Measurements from ENCODE around the gene PLA2G4E. TPM values are rescaled to one million over a fixed set of nuclear protein-coding genes. Genes with fewer than 3 reads are reported as not detected.

The PLA2G4E gene, protein sequence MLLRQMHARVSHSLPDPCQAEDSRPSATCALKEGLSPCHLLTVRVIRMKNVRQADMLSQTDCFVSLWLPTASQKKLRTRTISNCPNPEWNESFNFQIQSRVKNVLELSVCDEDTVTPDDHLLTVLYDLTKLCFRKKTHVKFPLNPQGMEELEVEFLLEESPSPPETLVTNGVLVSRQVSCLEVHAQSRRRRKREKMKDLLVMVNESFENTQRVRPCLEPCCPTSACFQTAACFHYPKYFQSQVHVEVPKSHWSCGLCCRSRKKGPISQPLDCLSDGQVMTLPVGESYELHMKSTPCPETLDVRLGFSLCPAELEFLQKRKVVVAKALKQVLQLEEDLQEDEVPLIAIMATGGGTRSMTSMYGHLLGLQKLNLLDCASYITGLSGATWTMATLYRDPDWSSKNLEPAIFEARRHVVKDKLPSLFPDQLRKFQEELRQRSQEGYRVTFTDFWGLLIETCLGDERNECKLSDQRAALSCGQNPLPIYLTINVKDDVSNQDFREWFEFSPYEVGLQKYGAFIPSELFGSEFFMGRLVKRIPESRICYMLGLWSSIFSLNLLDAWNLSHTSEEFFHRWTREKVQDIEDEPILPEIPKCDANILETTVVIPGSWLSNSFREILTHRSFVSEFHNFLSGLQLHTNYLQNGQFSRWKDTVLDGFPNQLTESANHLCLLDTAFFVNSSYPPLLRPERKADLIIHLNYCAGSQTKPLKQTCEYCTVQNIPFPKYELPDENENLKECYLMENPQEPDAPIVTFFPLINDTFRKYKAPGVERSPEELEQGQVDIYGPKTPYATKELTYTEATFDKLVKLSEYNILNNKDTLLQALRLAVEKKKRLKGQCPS
- total RNA-seq (ENCODE audit: unreplicated experiment): 1.0 TPM
- long read RNA-seq: 0 reads

DNA sequence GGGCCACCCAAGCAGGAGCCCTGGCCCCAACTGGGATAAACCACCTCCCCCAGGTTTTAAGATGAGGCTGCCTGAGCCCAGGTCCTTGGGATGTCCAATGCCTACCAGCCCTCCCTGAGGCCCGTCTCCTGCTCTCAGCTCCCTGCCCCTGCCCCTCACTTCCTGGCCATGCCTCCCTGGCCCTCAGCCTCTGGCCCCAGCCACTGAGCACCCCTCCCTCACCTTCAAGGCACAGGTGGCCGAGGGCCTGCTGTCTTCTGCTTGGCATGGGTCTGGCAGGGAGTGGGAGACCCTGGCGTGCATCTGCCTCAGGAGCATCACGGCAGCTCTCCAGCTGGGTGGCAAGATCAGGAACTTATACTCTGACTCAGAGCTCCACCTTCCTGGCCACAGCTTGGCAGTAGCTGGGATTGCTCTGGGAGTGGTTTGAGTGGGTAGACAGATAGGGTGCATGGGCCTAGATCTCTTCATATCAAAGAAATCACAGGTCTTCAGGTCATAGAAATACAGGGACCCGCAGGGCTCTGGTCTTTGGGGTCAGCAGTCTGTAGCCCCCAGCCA is at the start of gene PLA2G4E:
Gene PLA2G4E (minus strand): TSS at position 330 of the 561 bp plus-strand sequence. CDS start 12 bp downstream, at position 318.
- Mint-ChIP-seq H3K4me1 (ENCODE audit: low read depth, unreplicated experiment) (no peaks in the 10 kb centered on the region), H3K27me3 (ENCODE audit: unreplicated experiment) (no peaks in the 10 kb centered on the region), H3K27ac (ENCODE audit: unreplicated experiment) (no peak within 1 kb of the TSS), H3K36me3 (ENCODE audit: unreplicated experiment) (no peaks in the 10 kb centered on the region), H3K9me3 (ENCODE audit: unreplicated experiment) (peaks cover 9% of the 10 kb centered on the region), H3K4me3 (ENCODE audit: unreplicated experiment) (no peak within 1 kb of the TSS)
- TF ChIP-seq, protein P1, sequence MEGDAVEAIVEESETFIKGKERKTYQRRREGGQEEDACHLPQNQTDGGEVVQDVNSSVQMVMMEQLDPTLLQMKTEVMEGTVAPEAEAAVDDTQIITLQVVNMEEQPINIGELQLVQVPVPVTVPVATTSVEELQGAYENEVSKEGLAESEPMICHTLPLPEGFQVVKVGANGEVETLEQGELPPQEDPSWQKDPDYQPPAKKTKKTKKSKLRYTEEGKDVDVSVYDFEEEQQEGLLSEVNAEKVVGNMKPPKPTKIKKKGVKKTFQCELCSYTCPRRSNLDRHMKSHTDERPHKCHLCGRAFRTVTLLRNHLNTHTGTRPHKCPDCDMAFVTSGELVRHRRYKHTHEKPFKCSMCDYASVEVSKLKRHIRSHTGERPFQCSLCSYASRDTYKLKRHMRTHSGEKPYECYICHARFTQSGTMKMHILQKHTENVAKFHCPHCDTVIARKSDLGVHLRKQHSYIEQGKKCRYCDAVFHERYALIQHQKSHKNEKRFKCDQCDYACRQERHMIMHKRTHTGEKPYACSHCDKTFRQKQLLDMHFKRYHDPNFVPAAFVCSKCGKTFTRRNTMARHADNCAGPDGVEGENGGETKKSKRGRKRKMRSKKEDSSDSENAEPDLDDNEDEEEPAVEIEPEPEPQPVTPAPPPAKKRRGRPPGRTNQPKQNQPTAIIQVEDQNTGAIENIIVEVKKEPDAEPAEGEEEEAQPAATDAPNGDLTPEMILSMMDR (IDR thresholded peaks at IDR 0.05; ENCODE audit: partially characterized antibody, unreplicated experiment): no peak
- DNase-seq: no peak

DNA sequence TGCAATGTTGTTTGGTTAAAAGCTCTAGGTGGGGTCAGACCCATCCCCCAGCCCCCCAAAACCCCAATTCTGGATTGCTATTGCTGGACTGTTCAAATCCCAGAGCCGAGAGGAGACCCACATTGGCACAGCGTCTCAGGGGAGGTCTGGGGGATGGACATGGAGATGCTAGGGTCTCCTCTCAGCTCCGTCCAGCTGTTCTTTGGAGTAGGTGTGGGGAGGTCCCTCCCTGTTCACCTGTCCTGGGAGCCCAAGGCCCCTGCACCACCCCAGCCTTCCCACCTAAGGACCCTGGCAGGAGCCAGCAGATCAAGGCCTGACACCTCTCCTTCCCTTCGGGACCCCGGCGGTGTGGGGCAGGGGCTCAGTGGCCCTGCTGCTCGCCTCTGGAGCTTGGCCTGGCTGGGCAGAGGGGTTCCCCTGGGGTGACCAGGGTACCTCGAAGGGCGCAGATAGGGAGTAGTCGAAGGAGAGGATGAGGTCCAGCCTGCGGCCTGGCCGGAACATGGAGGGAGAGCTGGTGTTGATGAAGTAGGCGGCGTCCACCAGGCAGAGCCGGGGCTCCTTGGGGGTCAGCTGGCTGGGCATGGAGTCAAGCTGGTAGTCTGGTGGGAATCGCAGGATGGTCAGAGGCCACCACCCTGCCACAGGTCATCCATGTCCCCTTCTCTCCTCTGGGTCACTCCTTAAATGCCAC is 49.6 kb upstream of the PLA2G4E start:
- TF ChIP-seq, protein P1 (IDR thresholded peaks at IDR 0.05; ENCODE audit: partially characterized antibody, unreplicated experiment): no peak
- Mint-ChIP-seq H3K27ac (ENCODE audit: unreplicated experiment) (no peak overlapping the region), H3K4me3 (ENCODE audit: unreplicated experiment) (no peak overlapping the region), H3K36me3 (ENCODE audit: unreplicated experiment) (peaks cover 4% of the 10 kb centered on the region), H3K4me1 (ENCODE audit: low read depth, unreplicated experiment) (no peaks in the 10 kb centered on the region), H3K27me3 (ENCODE audit: unreplicated experiment) (peaks cover 9% of the 10 kb centered on the region), H3K9me3 (ENCODE audit: unreplicated experiment) (peaks cover 8% of the 10 kb centered on the region)
- no peak for DNase-seq

DNA sequence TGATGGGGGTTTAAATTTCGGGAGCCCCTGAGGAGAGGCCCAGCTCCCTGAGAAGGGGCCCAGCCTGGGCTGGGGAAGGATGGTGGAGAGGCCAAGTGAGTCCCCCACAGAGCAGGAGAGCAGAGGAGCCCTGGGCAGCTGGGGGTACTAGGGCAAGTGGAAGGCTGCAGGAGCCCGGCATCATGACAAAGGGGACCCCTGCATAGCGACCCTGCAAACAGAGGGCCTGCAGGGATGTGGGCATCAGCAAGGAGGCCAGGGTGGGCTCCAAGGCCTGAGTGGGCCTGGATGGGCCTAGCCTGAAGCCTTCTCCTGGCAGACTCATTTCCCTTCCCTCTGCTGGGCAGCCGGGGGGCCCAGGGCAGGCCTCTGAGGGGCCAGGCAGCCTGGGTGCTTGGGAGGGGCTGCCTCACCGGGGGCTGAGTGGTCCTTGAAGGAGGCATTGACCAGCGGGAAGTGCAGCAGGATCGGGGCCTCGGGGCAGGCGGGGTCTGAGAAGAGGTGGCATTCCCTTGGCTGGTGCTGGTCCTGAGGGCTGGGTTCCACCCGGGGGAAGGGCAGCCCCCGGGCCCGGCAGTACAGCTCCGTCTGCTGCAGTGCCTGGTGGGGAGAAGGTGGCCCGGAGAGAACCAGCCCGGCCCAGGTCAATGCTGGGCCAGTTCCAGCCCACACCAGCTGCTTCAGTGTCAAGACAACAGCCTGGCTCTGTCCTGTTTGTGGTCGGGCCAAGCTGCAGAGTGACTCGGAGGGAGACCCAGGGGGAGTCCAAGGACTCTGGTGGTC is 48.8 kb upstream of the PLA2G4E start:
- TF ChIP-seq, protein P1 (IDR thresholded peaks at IDR 0.05; ENCODE audit: partially characterized antibody, unreplicated experiment): no peak
- no peak overlapping the region for H3K27ac Mint-ChIP-seq (ENCODE audit: unreplicated experiment)
- H3K36me3 Mint-ChIP-seq (ENCODE audit: unreplicated experiment): peaks cover 4% of the 10 kb centered on the region
- no peak overlapping the region for H3K4me3 Mint-ChIP-seq (ENCODE audit: unreplicated experiment)
- no peaks in the 10 kb centered on the region for H3K4me1 Mint-ChIP-seq (ENCODE audit: low read depth, unreplicated experiment)
- DNase-seq: no peak
- peaks cover 8% of the 10 kb centered on the region for H3K9me3 Mint-ChIP-seq (ENCODE audit: unreplicated experiment)
- H3K27me3 Mint-ChIP-seq (ENCODE audit: unreplicated experiment): peaks cover 9% of the 10 kb centered on the region

DNA sequence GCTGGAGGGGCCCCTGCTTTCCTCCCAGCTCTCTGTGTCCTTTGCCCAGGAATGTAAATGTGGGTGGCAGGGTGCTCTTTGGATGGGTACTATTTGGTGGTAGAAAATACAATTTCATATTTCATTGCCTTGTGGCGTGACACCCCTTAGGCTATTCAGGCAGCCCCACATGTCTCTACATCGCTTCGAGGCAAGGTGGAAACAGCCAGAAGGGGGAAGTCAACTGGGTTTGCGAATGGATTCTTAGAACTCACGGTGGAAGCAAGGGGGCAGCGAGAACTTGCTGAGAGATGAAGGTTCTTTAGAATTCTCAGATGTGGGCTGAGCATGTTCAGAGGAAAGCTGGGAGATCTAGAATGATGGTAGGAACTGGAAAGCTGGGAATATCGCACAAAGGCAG is 48.2 kb upstream of the PLA2G4E start:
- H3K36me3 Mint-ChIP-seq (ENCODE audit: unreplicated experiment): peaks cover 4% of the 10 kb centered on the region
- no peak for DNase-seq
- peaks cover 9% of the 10 kb centered on the region for H3K9me3 Mint-ChIP-seq (ENCODE audit: unreplicated experiment)
- TF ChIP-seq, protein P1 (IDR thresholded peaks at IDR 0.05; ENCODE audit: partially characterized antibody, unreplicated experiment): no peak
- no peak overlapping the region for H3K4me3 Mint-ChIP-seq (ENCODE audit: unreplicated experiment)
- peaks cover 9% of the 10 kb centered on the region for H3K27me3 Mint-ChIP-seq (ENCODE audit: unreplicated experiment)
- no peak overlapping the region for H3K27ac Mint-ChIP-seq (ENCODE audit: unreplicated experiment)
- H3K4me1 Mint-ChIP-seq (ENCODE audit: low read depth, unreplicated experiment): no peaks in the 10 kb centered on the region

Data from glutamatergic neuron (in vitro differentiated cells).